Psoas muscle (tissue), 8 donors: Measurements from ENCODE around the gene BSDC1. TPM values are rescaled to one million over a fixed set of nuclear protein-coding genes. Genes with fewer than 3 reads are reported as not detected.

ENCODE experiments used
- ATAC-seq, 4 donors: fragments of 200-7000 bp; cut with Tn5 transposase; one replicate each; pipeline ENCODE4 v1.9.1; 2020; ENCODE audit warnings: moderate library complexity in 3 of 4, mild to moderate bottlenecking in 2 of 4
- DNase-seq, 2 donors: peaks; one replicate each; pipeline ENCODE4 v3.0.0-alpha.2; 2020
- H3K27ac ChIP-seq: fragments of 200-600 bp; one replicate; pipeline ENCODE4 v1.8.0; 2022
- H3K27me3 ChIP-seq, 3 donors: fragments of 200-600 bp in 1 of 3; one replicate each; pipeline versions ENCODE4 v1.6.1 to v1.8.0; 2013 to 2022; ENCODE audit warnings: low read length in 2 of 3, mild to moderate bottlenecking in 2 of 3, moderate library complexity in 1 of 3; ENCODE audit not compliant: insufficient read depth in 3 of 3
- H3K36me3 ChIP-seq, 2 donors: fragments of 200-600 bp in 1 of 2; one replicate each; pipeline versions ENCODE4 v1.6.1 to v1.8.0; 2013 to 2022; ENCODE audit warnings: low read depth in 1 of 2, mild to moderate bottlenecking in 1 of 2, moderate library complexity in 1 of 2; ENCODE audit not compliant: insufficient read depth in 1 of 2
- H3K4me1 ChIP-seq: fragments of 200-600 bp; one replicate; pipeline ENCODE4 v1.8.0; 2022
- H3K4me3 ChIP-seq: fragments of 200-600 bp; one replicate; pipeline ENCODE4 v1.8.0; 2022; ENCODE audit warnings: mild to moderate bottlenecking
- H3K9me3 ChIP-seq: fragments of 200-600 bp; one replicate; pipeline ENCODE4 v1.8.0; 2022
- WGBS, 3 donors: extraction: QIAGEN DNeasy Blood & Tissue Kit; methylation state at CpG; one replicate each; pipeline versions ENCODE4 v1.1.6 to v1.1.7; 2013; 5-methylcytosine and 5-hydroxymethylcytosine counted together
- intact Hi-C, 2 donors: fragments of 100-400 bp; cut with DNase I; formaldehyde crosslinking; loops; one replicate each; pipeline versions ENCODE4 v1.11.0 to v1.14.2; 2022
- polyA plus RNA-seq, 3 donors: library from polyadenylated mRNA; stranded (reverse); fragments of 200-250 nt; gene quantifications; one replicate each; pipeline ENCODE4 v1.2.3, GENCODE V29; 2013
- total RNA-seq, 4 donors: library from RNA; stranded (reverse); fragmentation: NEBNext Ultra II Directional in 2 of 4; extraction: Animal tissue kit (Norgen Biotek cat#: 25700) in 2 of 4; gene quantifications; one replicate each; pipeline versions ENCODE4 v1.2.1 to v1.2.4, GENCODE V29; 2021 to 2023
- TF ChIP-seq, protein P1 (sequence below): fragments of 200-600 bp; IDR thresholded peaks from one replicate; pipeline ENCODE4 v1.8.0; 2022; ENCODE audit warnings: antibody characterized with exemption
- donor health status: healthy with polysubstance abuse.
- donor health status: DM: no; HTN: no; CAD: no; lungs with moderate emphysema.
- donor health status: Bipolar disorder and iron deficiency.
- donor health status: healthy.
- donor health status: DM: yes; HTN: yes; CAD: no.
- donor health status: DM: no; HTN: no; CAD: no.
- donor health status: DM: no; HTN: no; CAD: no.
- donor health status: DM: yes; HTN: yes; CAD: no.

The BSDC1 gene
- total and polyA plus RNA-seq, 7 donors = 25.4 to 68.4 (median 32.2) TPM

DNA sequence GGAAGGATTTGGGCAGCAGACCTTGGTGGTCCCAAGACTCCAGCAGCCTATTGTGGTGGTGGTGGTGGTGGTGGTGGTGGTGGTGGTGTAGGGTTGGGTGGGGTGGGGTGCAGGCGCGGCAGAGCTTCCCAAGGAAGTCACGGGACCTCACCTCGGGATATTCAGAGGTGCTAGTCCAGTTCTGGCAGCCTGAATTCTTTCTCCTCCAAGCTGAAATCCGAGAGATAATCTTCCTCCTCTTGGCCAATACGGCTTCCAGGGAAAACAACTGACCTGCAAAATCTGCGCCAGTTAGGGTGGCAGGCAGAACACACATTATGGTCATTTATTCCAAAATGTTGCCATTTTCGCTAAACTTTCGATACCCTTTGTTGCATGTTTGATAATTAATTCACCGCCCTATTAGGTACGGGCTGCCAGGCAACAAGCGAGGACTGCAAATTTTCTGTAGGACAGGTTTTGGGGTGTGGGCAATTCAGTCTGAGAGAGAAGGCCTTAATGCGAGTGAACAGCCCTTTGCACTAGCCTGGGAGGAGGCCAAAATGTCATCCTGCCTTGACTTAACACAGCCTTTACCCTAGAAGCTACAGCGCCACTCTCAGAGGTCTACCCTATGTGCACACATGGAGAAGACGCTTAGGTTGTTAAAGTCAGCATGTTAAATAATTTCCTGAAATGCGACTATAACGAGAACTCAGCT is 33.2 kb upstream of the BSDC1 start:
- TF ChIP-seq, protein P1, sequence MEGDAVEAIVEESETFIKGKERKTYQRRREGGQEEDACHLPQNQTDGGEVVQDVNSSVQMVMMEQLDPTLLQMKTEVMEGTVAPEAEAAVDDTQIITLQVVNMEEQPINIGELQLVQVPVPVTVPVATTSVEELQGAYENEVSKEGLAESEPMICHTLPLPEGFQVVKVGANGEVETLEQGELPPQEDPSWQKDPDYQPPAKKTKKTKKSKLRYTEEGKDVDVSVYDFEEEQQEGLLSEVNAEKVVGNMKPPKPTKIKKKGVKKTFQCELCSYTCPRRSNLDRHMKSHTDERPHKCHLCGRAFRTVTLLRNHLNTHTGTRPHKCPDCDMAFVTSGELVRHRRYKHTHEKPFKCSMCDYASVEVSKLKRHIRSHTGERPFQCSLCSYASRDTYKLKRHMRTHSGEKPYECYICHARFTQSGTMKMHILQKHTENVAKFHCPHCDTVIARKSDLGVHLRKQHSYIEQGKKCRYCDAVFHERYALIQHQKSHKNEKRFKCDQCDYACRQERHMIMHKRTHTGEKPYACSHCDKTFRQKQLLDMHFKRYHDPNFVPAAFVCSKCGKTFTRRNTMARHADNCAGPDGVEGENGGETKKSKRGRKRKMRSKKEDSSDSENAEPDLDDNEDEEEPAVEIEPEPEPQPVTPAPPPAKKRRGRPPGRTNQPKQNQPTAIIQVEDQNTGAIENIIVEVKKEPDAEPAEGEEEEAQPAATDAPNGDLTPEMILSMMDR = no peak
- H3K4me3 ChIP-seq = peak overlapping the region; percentile 63
- H3K27me3 ChIP-seq = no peaks in the 10 kb centered on the region
- WGBS, 3 donors = 46 to 60% (median 52%) methylated on average over 17 of the region's 17 CpGs
- intact Hi-C loops = no loop called here
- ATAC-seq = peak in 1 of 4 donors; percentile 71
- DNase-seq = no peak
- H3K36me3 ChIP-seq = no peaks in the 10 kb centered on the region
- peaks cover 7% of the 10 kb centered on the region for H3K4me1 ChIP-seq
- no peaks in the 10 kb centered on the region for H3K9me3 ChIP-seq
- no peak overlapping the region for H3K27ac ChIP-seq

DNA sequence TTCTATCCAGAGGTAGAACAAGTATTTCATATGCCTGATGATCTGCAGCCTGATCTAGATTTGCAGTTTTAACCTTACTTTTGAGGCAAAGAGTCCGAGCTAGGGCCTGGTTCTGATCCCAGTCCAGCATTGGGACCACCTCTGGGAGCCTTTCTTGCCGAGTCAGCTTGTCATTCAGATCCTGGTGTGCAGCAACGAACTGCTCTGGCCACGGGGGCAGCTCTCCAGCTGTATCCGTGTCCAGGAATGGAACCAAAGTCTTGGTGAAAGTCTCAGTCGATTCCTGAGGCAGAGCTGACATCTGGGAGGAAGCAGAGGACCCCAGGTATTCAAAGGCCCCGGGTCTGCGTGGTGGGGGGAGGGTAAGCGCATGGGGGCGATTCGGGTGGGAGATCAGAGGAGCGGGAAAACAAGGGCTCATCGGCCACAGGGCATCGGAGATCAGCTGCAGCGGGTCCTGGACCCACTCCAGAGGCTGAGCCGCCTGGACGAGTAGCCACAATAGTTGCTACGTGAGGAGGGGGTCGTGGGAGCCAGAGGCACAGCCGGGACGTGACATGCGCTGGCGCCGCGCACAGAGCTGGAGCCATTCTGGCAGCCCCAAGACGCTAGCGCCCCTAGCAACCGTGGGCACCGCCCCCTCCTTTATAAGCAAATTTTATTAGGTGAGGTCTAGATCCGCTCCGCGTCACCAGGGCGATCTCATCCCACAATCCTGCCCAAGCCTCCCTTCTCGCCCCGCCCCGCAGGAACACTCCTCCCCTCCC is 32.4 kb upstream of the BSDC1 start:
- H3K4me1 ChIP-seq = peaks cover 7% of the 10 kb centered on the region
- ATAC-seq = peak in 3 of 4 donors; percentile 56 to 72 (median 56)
- no peaks in the 10 kb centered on the region for H3K27me3 ChIP-seq
- DNase-seq = no peak
- no peaks in the 10 kb centered on the region for H3K9me3 ChIP-seq
- intact Hi-C loops = no loop called here
- WGBS, 3 donors = 3 to 6% (median 5%) methylated on average over 25 to 36 of the region's 36 CpGs
- H3K27ac ChIP-seq = no peak overlapping the region
- peak overlapping the region; percentile 63 for H3K4me3 ChIP-seq
- H3K36me3 ChIP-seq = no peaks in the 10 kb centered on the region
- TF ChIP-seq, protein P1 = no peak

DNA sequence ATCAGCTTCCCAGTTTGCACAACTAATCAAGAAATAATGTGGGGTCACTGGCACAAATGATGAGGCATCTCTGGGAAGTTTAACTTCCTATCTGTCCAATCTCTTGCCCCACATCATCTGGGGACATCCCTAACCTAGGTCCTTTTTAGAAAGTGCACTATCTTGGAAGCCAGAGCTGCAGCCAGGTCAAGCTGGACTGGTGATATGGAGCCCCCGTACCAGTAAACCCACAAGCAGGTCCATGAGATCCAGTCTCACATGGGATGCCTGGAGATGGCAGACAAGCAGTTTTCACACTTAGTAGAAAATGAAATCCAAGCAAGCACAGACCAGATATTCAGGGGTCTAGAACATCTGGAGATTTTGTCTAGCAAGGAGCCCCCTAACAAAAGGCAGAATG is 27.5 kb upstream of the BSDC1 start:
- Histone ChIP-seq H3K9me3 (peaks cover 17% of the 10 kb centered on the region), H3K27ac (no peak overlapping the region), H3K4me1 (peaks cover 5% of the 10 kb centered on the region), H3K27me3 (no peaks in the 10 kb centered on the region), H3K36me3 (no peaks in the 10 kb centered on the region), H3K4me3 (no peak overlapping the region)
- DNase-seq (no peak), ATAC-seq (no peak)
- TF ChIP-seq, protein P1 = no peak
- intact Hi-C loops = no loop called here
- 88 to 92% (median 92%) methylated on average over 1 of the region's 1 CpG for WGBS, 3 donors

DNA sequence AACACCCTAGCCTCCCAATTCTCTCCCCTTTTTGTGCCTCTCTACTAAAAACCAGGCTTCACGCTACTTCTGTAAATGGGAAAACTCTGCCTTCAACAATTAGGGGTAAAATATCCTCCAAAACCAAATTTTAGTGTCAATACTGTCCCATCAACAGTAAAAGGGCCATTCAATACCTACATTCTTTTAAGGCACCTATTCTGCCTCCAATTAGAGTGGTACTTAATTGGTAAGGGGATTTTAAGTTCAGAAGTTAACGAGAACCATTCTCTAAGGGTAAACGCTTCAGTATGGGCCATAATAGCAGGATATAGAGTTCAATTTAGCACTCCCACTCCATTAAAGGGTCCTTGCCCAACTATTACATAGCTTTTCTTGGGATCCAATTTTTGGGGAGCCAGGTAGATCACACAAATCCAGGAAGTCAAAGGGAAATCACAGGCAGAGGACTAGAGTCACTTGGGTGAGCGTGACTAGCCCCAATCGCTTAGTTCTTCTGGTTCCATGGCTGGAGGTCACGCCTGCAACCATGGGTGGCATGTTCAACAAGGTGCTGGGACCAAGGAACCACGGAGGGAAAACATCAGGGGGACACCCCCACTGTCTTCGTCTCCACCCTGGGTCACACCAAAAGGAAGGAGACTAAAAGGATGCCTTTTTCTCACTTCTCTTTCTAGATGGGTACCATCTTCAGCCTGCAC is 20.1 kb upstream of the BSDC1 start:
- 81 to 86% (median 83%) methylated on average over 8 of the region's 8 CpGs for WGBS, 3 donors
- H3K27me3 ChIP-seq = no peaks in the 10 kb centered on the region
- H3K4me3 ChIP-seq = no peak overlapping the region
- DNase-seq (no peak), ATAC-seq (no peak)
- peaks cover 20% of the 10 kb centered on the region for H3K9me3 ChIP-seq
- H3K27ac ChIP-seq = no peak overlapping the region
- H3K36me3 ChIP-seq = no peaks in the 10 kb centered on the region
- intact Hi-C loops = no loop called here
- TF ChIP-seq, protein P1 = no peak
- H3K4me1 ChIP-seq = no peaks in the 10 kb centered on the region
